Measurements from ENCODE around the gene GRB10. TPM values are rescaled to one million over a fixed set of nuclear protein-coding genes. Genes with fewer than 3 reads are reported as not detected.
A peak's percentile ranks its signal among the peaks of the same experiment; 100 is the strongest.

The GRB10 gene
- total and polyA plus RNA-seq, 3 donors from 2014 or later: 54.0 to 81.9 (median 57.7) TPM

- peak; percentile 61 for DNase-seq
- H3K4me1 ChIP-seq: peaks cover 11% of the 10 kb centered on the region
- H3K27me3 ChIP-seq: no peaks in the 10 kb centered on the region
- intact Hi-C loops (cut with DNase I; ENCODE audit: low total_unique reads): no loop called here
- no peaks in the 10 kb centered on the region for H3K9me3 ChIP-seq
- WGBS, 2 donors: 74 to 75% methylated on average over 20 of the region's 20 CpGs
- no peaks in the 10 kb centered on the region for H3K36me3 ChIP-seq (ENCODE audit: low read depth, missing control alignments)
- no peak overlapping the region for H3K4me3 ChIP-seq
- TF ChIP-seq POLR2A (IDR thresholded peaks at IDR 0.05): no peak
- peak in 2 of 3 experiments; percentile 12 to 18 for TF ChIP-seq CTCF (IDR thresholded peaks at IDR 0.05)
- H3K27ac ChIP-seq: no peak overlapping the region
Measured at GRCh38 chr7:50614721-50615518, 167.8 kb downstream of the GRB10 start.

- Histone ChIP-seq H3K27me3 (no peaks in the 10 kb centered on the region), H3K4me3 (no peak overlapping the region), H3K4me1 (peaks cover 11% of the 10 kb centered on the region), H3K9me3 (no peaks in the 10 kb centered on the region), H3K27ac (no peak overlapping the region), H3K36me3 (ENCODE audit: low read depth, missing control alignments) (no peaks in the 10 kb centered on the region)
- intact Hi-C loops (cut with DNase I; ENCODE audit: low total_unique reads): no loop called here
- TF ChIP-seq CTCF (IDR thresholded peaks at IDR 0.05) (no peak), POLR2A (IDR thresholded peaks at IDR 0.05) (no peak)
- DNase-seq: no peak
- WGBS, 2 donors: 88 to 95% methylated on average over 8 of the region's 8 CpGs
Measured at GRCh38 chr7:50613473-50613872, 169.2 kb downstream of the GRB10 start.

- WGBS, 2 donors: 92 to 97% methylated on average over 5 of the region's 5 CpGs
- no peaks in the 10 kb centered on the region for H3K27me3 ChIP-seq
- no peak overlapping the region for H3K4me3 ChIP-seq
- H3K36me3 ChIP-seq (ENCODE audit: low read depth, missing control alignments): no peaks in the 10 kb centered on the region
- H3K4me1 ChIP-seq: peaks cover 11% of the 10 kb centered on the region
- intact Hi-C loops (cut with DNase I; ENCODE audit: low total_unique reads): no loop called here
- no peaks in the 10 kb centered on the region for H3K9me3 ChIP-seq
- TF ChIP-seq CTCF (IDR thresholded peaks at IDR 0.05): no peak
- no peak for TF ChIP-seq POLR2A (IDR thresholded peaks at IDR 0.05)
- H3K27ac ChIP-seq: no peak overlapping the region
- no peak for DNase-seq
Measured at GRCh38 chr7:50612704-50613103, 170.0 kb downstream of the GRB10 start.

GRCh38 chr7:50610521-50611277 lies 172.0 kb downstream of the GRB10 start:
- Histone ChIP-seq H3K4me3 (no peak overlapping the region), H3K36me3 (ENCODE audit: low read depth, missing control alignments) (no peaks in the 10 kb centered on the region), H3K27ac (no peak overlapping the region), H3K9me3 (no peaks in the 10 kb centered on the region), H3K4me1 (peaks cover 11% of the 10 kb centered on the region), H3K27me3 (no peaks in the 10 kb centered on the region)
- no peak for TF ChIP-seq CTCF (IDR thresholded peaks at IDR 0.05)
- no peak for TF ChIP-seq POLR2A (IDR thresholded peaks at IDR 0.05)
- no peak for DNase-seq
- intact Hi-C loops (cut with DNase I; ENCODE audit: low total_unique reads): no loop called here
- WGBS, 2 donors: 74 to 85% methylated on average over 6 of the region's 6 CpGs

Data from testis (tissue), 3 donors.